Measurements from ENCODE around the gene GPR18. TPM values are rescaled to one million over a fixed set of nuclear protein-coding genes. Genes with fewer than 3 reads are reported as not detected.

The GPR18 gene
- total and polyA plus RNA-seq, 2 of the 4 experiments (the other 2 are of a cell fraction): not detected

DNA sequence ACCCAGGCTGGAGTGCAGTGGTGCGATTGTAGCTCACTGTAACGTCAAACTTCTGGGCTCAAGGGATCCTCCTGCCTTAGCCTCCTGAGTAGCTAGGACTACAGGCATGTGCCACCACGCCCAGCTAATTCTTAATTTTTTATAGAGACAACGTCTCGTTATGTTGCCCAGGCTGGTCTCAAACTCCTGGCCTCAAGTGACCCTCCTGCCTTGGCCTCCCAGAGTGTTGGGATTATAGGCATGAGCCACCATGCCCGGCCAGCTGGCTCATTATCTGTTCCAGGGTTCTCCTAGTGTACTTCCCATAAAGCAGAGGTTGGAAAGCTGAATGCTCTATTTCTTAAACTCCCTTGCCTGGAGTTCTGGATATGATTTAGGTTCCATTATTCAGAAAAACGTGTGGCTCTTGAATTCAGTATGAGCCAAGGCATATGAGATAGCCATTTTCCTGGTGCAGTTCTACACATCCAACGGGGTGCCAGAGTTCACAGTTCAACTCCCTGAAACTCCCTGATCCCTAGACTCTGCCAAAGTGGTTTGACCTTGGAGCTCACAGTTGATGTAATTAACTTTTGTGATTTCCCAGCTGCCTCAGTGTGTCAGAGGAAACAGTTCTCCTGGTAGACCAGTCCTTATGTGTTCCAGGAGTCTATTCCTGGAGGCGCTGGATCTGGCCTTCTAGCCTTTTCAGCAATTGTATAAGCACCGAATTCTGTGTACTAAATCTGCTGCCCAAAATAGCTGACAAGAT lies 27.4 kb upstream of the GPR18 start:
- Histone ChIP-seq H2AK5ac (ENCODE audit: low read depth, low read length) (no peak overlapping the region), H4K8ac (ENCODE audit: low read depth in 2 of 2, low read length in 2 of 2) (no peak overlapping the region), H4K20me1 (ENCODE audit: insufficient read depth, low read length) (no peaks in the 10 kb centered on the region), H3K79me1 (ENCODE audit: low read depth in 1 of 2, low read length in 2 of 2) (peaks cover 15 to 17% of the 10 kb centered on the region in 2 experiments; a peak in 3 of 4 replicates), H2BK15ac (ENCODE audit: low read depth, low read length) (no peak overlapping the region), H3K4me1 (ENCODE audit: control insufficient read depth, insufficient read depth, low read length) (peaks cover 6% of the 10 kb centered on the region; the same call in 1 of the 2 replicates), H3K4me2 (ENCODE audit: low read depth, low read length) (no peak overlapping the region), H3K27me3 (ENCODE audit: control insufficient read depth, insufficient read depth, low read length) (no peaks in the 10 kb centered on the region), H3K18ac (ENCODE audit: low read depth, low read length) (no peak overlapping the region), H3K9ac (ENCODE audit: low read depth, low read length) (no peak overlapping the region), H3K56ac (ENCODE audit: extremely low read depth, insufficient read depth, low read length) (no peak overlapping the region), H4K91ac (ENCODE audit: insufficient read depth, low read depth, low read length) (no peak overlapping the region), H3K9me1 (ENCODE audit: insufficient read depth, low read length) (peaks cover 4% of the 10 kb centered on the region; the same call in 1 of the 2 replicates), H2AK9ac (replicated peaks; ENCODE audit: low read depth, low read length, poor library complexity) (no peak overlapping the region), H2BK120ac (ENCODE audit: low read depth, low read length) (no peak overlapping the region), H3K14ac (replicated peaks; ENCODE audit: low read depth, low read length) (no peak overlapping the region), H3K4ac (ENCODE audit: low read depth, low read length) (no peak overlapping the region), H2AFZ (replicated peaks; ENCODE audit: low read length, poor library complexity) (no peak overlapping the region), H3K9me3 (ENCODE audit: control insufficient read depth, insufficient read depth, low read length) (no peaks in the 10 kb centered on the region), H2BK5ac (ENCODE audit: low read depth, low read length, poor library complexity, severe bottlenecking) (no peak overlapping the region), H4K5ac (ENCODE audit: low read depth, low read length) (no peak overlapping the region), H3K36me3 (ENCODE audit: control insufficient read depth, insufficient read depth, low read length) (no peaks in the 10 kb centered on the region; the same call in 1 of the 2 replicates), H3K23ac (ENCODE audit: low read depth, low read length) (no peak overlapping the region), H2BK20ac (ENCODE audit: low read depth, low read length) (no peak overlapping the region), H3K4me3 (ENCODE audit: insufficient read depth, low read depth, low read length) (no peak overlapping the region), H3K27ac (ENCODE audit: insufficient read depth, low read length) (no peak overlapping the region)
- dilution Hi-C loops (cut with HindIII; ENCODE audit: low sequenced_read_pairs, unreplicated experiment): no loop called here
- no peak for ATAC-seq (ENCODE audit: low read depth)
- DNase-seq: no peak
- intact Hi-C loops (cut with micrococcal nuclease): no loop called here
- BruUV-seq (replicated peaks): no TSS peak
- CTCF ChIA-PET: interaction anchor here (0.5 to 0.7 kb wide), 2 partner anchors 16 to 21 kb away, joined by 3 read pairs; partner anchors contain the start of gene GPR183
- in situ Hi-C loops (cut with MboI; ENCODE audit: low sequenced_read_pairs): no loop called here
- 95% methylated on average over 3 of the region's 10 CpGs; no CpG with 5 or more reads in 1 of the 2 experiments for WGBS, 2 experiments (ENCODE audit: extremely low coverage in 2 of 2, insufficient read length in 1 of 2)
- POLR2A ChIA-PET (ENCODE audit: unreplicated experiment): no interaction called here
- TF ChIP-seq MAFK (IDR thresholded peaks at IDR 0.05; ENCODE audit: low read depth, low read length) (no peak), MAZ (IDR thresholded peaks at IDR 0.05; ENCODE audit: borderline replicate concordance, low read depth, low read length) (no peak), FOS (IDR thresholded peaks at IDR 0.05; ENCODE audit: low read depth, low read length) (no peak), CEBPB (IDR thresholded peaks at IDR 0.05; ENCODE audit: low read depth, low read length) (no peak), POLR2A (IDR thresholded peaks at IDR 0.05; ENCODE audit: low read depth, low read length) (no peak), RCOR1 (IDR thresholded peaks at IDR 0.05; ENCODE audit: insufficient replicate concordance, low read length) (no peak), RAD21 (IDR thresholded peaks at IDR 0.05; ENCODE audit: low read length) (no peak), BHLHE40 (IDR thresholded peaks at IDR 0.05; ENCODE audit: low read depth, low read length) (no peak), CHD1 (IDR thresholded peaks at IDR 0.05; ENCODE audit: low read depth, low read length) (no peak), NFE2L2 (IDR thresholded peaks at IDR 0.05; ENCODE audit: low read depth, low read length) (no peak), RFX5 (IDR thresholded peaks at IDR 0.05; ENCODE audit: low read depth, low read length) (no peak), SMC3 (IDR thresholded peaks at IDR 0.05; ENCODE audit: low read depth, low read length) (no peak)
- TF ChIP-seq, protein P1, sequence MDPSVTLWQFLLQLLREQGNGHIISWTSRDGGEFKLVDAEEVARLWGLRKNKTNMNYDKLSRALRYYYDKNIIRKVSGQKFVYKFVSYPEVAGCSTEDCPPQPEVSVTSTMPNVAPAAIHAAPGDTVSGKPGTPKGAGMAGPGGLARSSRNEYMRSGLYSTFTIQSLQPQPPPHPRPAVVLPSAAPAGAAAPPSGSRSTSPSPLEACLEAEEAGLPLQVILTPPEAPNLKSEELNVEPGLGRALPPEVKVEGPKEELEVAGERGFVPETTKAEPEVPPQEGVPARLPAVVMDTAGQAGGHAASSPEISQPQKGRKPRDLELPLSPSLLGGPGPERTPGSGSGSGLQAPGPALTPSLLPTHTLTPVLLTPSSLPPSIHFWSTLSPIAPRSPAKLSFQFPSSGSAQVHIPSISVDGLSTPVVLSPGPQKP (IDR thresholded peaks at IDR 0.05; ENCODE audit: borderline replicate concordance, low read depth, low read length): no peak
- TF ChIP-seq, protein P2, sequence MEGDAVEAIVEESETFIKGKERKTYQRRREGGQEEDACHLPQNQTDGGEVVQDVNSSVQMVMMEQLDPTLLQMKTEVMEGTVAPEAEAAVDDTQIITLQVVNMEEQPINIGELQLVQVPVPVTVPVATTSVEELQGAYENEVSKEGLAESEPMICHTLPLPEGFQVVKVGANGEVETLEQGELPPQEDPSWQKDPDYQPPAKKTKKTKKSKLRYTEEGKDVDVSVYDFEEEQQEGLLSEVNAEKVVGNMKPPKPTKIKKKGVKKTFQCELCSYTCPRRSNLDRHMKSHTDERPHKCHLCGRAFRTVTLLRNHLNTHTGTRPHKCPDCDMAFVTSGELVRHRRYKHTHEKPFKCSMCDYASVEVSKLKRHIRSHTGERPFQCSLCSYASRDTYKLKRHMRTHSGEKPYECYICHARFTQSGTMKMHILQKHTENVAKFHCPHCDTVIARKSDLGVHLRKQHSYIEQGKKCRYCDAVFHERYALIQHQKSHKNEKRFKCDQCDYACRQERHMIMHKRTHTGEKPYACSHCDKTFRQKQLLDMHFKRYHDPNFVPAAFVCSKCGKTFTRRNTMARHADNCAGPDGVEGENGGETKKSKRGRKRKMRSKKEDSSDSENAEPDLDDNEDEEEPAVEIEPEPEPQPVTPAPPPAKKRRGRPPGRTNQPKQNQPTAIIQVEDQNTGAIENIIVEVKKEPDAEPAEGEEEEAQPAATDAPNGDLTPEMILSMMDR (conservative IDR thresholded peaks at IDR 0.05; ENCODE audit: low read depth, low read length): no peak
- TF ChIP-seq, protein P3, sequence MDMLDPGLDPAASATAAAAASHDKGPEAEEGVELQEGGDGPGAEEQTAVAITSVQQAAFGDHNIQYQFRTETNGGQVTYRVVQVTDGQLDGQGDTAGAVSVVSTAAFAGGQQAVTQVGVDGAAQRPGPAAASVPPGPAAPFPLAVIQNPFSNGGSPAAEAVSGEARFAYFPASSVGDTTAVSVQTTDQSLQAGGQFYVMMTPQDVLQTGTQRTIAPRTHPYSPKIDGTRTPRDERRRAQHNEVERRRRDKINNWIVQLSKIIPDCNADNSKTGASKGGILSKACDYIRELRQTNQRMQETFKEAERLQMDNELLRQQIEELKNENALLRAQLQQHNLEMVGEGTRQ (IDR thresholded peaks at IDR 0.05; ENCODE audit: low read depth, low read length): no peak

Data from IMR-90 (cell line).